Measurements from ENCODE around the gene GNGT1.

DNA sequence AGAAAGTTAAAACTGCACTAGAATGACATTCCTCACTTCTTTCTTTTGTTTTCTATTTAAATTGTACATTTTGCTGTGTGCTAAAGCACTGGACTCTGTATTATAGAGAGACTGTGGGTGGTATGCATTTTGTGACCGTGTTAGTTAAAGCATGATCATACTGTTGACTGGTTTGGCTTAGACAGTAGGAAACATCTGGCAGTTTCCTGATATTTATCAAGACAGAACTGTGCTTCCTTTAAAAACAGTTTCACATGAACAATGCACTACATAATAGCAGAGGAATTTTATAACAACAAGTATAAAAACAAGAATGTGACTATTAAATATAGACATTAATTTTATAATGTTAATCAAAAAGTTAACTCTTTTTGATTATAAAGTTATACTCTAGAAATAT lies 38.3 kb downstream of the GNGT1 start:
- TF ChIP-seq ZNF274 (IDR thresholded peaks at IDR 0.05; ENCODE audit: low read depth, low read length) (no peak), SUZ12 (IDR thresholded peaks at IDR 0.05; ENCODE audit: extremely low read depth, insufficient read depth, insufficient read length) (no peak), YY1 (IDR thresholded peaks at IDR 0.05; ENCODE audit: insufficient read depth, insufficient read length) (no peak)
